Femur (tissue), 1 donor: ENCODE data around the gene RNF10.
"Not testable (repeated sequence)": the region's sequence is repeated elsewhere in the genome, so short reads cannot be mapped to it uniquely, and the experiment has no call there.

ENCODE experiments used
- DNase-seq: peaks from one replicate; pipeline ENCODE4 v3.0.0-alpha.2; 2017

Gene RNF10

DNA sequence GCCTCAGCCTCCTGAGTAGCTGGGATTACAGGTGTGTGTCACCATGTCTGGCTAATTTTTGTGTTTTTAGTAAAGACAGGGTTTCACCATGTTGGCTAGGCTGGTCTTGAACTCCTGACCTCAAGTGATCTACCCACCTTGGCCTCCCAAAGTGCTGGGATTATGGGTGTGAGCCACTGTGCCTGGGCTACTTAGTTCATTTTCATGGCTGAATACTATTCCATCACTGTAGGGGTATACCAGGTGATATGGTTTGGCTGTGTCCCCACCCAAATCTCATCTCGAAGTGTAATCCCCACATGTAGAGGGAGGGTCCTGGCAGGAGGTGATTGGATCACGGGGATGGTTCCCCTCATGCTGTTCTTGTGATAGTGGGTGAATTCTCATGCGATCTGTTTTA is 83.0 kb downstream of the RNF10 start:
- DNase-seq = not testable (repeated sequence)

DNA sequence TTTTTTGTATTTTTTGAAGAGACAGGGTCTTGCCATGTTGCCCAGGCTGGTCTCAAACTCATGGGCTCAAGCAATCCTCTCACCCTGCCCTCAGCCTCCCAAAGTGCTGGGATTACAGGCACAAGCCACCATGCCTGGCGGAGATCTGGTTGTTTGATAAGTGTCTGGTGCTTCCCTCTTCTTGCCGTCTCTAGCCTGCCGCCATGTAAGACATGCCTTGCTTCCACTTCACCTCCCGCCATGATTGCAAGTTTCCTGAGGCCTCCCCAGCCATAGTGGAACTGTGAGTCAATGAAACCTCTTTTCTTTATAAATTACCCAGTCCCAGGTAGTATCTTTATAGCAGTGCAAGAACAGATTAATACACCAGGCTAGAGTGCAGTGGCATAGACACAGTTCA is 83.6 kb downstream of the RNF10 start:
- not testable (repeated sequence) for DNase-seq

DNA sequence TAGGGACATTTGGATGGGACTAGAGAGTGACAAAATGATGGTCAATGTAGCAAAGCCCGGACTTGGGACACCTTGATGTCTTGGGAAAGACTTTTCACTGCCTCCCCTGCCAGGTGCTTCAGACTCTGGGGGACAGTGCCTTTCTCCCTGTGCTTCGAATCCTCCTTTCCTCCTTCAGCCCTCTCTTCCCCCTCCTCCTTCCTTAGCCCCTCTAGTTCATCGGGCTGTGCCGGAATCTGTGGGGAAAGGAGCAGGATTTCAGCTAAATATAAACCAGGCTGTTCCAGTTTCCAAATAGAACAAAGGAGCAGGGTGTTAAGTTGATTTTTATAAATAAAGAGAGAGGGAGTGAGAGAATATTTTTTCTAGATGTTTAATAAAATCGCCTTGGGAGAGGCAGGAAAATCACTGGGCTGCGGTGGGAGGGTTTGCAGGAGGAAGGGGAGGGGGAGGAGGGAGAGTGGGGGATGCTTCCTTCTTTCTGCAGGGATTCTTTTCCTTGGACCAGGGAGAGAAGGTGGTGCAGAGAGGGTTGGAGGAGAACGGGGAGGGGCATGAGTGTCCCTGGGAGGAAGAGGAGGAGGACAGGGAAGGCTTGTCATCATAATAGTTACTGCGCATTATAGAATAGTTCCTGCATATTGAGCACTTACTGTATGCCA is 84.9 kb downstream of the RNF10 start:
- DNase-seq = no peak

DNA sequence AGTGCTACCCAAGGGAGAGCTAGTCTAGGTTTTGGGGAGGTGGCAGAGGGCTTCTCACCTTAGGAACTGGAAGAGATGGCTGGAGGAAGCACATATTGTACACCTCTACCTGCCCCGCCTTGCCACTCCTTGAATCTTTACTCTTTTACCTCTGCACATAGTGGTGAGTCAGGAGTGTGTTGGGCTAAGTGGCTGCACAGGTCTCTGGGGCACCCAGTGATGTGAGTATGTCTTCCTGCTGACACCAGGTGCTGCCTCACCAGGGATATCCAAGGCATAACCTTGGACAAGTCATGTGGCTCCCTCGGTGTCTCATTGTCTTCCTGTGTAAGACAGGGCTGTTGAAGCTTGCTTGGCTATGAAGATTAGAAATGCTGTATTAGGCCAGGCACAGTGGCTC is 86.5 kb downstream of the RNF10 start:
- no peak for DNase-seq

DNA sequence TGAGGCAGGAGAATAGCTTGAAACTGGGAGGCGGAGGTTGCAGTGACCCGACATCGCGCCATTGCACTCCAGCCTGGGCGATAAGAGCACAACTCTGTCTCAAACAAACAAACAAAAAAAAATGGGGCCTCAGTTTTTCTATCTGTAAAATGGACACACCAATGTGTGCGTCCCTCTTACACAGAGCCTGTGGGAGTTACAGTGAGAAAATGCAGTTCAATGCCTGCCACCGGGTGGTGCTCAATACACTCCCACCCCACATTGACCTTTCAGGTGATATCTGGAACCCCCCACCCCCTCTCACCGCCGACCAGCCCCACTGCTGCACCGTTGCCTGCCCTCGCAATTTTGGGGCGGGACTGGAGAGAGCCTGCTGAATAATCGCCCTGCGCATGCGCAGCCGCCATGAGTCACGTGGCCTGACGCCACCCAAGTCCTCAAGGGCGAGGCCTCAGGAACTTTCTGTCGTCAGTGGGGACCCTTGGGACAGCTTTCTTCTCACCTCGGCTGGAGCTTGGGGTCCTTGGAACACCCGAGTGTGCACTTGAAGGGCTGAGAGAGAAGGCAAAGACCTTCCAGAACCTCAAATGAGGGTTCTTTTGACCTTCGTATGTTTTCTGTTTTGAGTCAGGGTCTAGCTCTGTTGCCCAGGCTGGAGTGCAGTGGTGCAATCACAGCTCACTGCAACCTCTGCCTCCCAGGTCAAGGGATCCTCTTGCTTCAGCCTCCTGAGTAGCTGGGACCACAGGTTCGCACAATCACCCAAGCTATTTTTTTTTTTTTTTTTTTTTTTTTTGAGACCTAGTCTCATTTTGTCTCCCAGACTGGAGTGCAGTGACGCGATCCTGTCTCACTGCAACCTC is 91.6 kb downstream of the RNF10 start:
- no peak for DNase-seq
